GM21526 (cell line): ENCODE data around the gene INTS14.

Experiments
- ATAC-seq: cut with Tn5 transposase; IDR thresholded peaks from one replicate; pipeline ENCODE4 v1.9.1; 2021; ENCODE audit warnings: moderate library complexity; ENCODE audit not compliant: unreplicated experiment, low FRiP score

The INTS14 gene

GRCh38 chr15:65535192-65535591 lies 75.7 kb downstream of the INTS14 start:
- ATAC-seq = no peak

DNA sequence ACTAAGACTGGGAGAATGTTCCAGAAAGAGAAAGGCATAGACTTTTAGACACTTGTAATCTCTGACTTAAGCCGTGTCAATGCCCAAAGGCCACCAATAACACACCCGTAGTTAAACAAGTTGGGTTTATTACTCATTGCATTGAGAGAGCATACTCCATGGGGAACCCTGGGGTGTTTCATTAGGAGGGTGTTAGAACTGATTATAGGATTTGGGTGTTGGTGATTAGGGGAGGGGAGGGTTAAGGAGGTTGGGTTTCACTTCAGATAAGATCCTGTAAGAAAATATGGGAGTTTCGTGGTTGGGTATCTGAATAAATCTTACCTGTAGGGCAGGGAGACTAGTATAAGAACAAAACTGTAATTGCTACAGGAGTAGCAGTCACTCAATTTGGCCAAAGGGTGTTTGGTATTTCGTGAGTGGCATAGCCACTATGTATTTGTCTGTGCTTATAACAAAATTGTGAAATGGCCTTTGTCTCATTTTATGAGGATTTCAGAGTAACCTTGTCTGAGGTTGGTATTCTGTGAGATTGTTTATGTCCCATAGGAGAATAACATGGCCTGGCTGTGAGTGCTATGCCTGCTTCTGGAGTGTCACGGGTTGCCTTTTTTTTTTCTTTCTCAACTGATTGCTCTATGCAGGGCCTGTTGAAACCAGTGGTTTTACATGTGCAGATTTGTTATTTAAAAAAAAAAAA lies 77.7 kb downstream of the INTS14 start:
- ATAC-seq = no peak

DNA sequence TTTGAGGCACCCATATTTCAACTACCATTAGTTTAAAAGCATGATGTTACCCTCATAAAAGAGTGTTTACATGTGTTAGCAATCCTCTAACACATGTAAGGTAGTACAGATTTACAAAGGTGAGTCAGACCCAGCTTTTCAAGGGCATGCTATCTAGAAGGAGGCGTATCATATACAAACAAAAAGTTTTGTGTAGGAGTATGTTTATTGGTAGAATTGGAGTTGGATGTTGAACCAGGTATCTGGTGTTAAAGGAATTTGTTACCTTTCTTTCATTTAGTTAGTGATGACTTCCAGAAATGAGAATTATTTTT lies 78.2 kb downstream of the INTS14 start:
- ATAC-seq = no peak

DNA sequence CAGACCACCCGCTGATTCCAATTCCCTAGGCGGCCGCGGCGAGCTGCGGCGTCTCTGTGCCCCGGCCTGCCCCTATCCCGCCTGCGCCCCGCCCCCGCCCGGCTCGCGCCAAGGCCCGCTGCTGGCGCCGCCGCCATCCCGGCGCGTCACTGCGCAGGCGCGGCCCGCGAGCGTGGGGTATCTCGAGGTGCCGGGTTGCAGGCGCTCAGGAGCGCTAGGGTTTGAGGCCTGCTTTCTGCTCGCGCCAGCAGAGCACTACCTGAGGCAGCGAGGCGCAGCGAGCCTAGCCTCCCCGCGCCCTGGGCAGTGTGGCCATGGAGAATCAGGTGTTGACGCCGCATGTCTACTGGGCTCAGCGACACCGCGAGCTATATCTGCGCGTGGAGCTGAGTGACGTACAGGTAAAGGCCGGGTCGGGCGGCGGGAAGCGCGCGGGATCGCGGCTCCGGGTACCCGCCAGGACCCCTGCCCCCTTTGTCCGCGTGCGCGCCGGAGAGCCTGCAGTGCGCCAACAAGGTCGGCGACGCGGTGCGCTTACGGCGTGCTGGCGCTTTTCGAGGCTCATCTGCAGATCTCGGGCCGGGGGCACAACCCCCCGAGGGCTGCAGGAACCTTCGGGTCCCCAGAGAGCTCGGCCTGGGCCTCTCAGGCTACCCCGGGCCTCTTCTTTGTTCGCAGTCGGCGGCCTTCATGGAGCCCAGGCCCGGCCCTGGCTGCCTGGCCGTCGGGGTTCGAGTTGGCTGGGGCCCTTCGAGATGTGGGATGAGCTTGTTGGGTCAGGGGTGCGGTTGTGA lies 80.4 kb downstream of the INTS14 start, which contains the start of gene HACD3:
HACD3 (plus strand) TSS at position 146 of the 794 bp plus-strand sequence; CDS start at position 315, 169 bp downstream.
- peak; percentile 58 for ATAC-seq

GRCh38 chr15:65529762-65530317 lies 81.1 kb downstream of the INTS14 start:
- no peak for ATAC-seq
